Spinal cord (tissue), 10 donors: Measurements from ENCODE around the gene DYNLT2. TPM values are rescaled to one million over a fixed set of nuclear protein-coding genes. Genes with fewer than 3 reads are reported as not detected.

ENCODE experiments used
- DNase-seq, 6 donors: peaks; one replicate each; pipeline versions ENCODE4 v3.0.0 to v3.0.0-alpha.2; 2013 to 2015; ENCODE audit warnings: low spot score in 6 of 6, low read depth in 4 of 6
- H3K27ac ChIP-seq: one replicate; pipeline ENCODE4 v1.5.1; 2013; ENCODE audit warnings: low read depth, low read length, control low read depth
- H3K27me3 ChIP-seq: one replicate; pipeline ENCODE4 v1.6.1; 2013; ENCODE audit warnings: low read length; ENCODE audit not compliant: control insufficient read depth, insufficient read depth
- H3K36me3 ChIP-seq: one replicate; pipeline ENCODE4 v1.6.1; 2013; ENCODE audit warnings: low read length; ENCODE audit not compliant: control insufficient read depth, insufficient read depth
- H3K4me1 ChIP-seq: one replicate; pipeline ENCODE4 v1.6.1; 2013; ENCODE audit warnings: low read length; ENCODE audit not compliant: control insufficient read depth, insufficient read depth
- H3K4me3 ChIP-seq: one replicate; pipeline ENCODE4 v1.5.1; 2013; ENCODE audit warnings: low read depth, low read length, control low read depth
- H3K9me3 ChIP-seq: one replicate; pipeline ENCODE4 v1.6.1; 2013; ENCODE audit warnings: low read length; ENCODE audit not compliant: control insufficient read depth, insufficient read depth
- WGBS: methylation state at CpG from one replicate; pipeline ENCODE4 v1.1.5; 2013; ENCODE audit warnings: missing lambda C conversion rate; ENCODE audit not compliant: insufficient coverage; 5-methylcytosine and 5-hydroxymethylcytosine counted together
- polyA plus RNA-seq, 2 donors: library from polyadenylated mRNA; unstranded; fragments of 120-200 nt; gene quantifications; one replicate each; pipeline ENCODE4 v1.2.1, GENCODE V29; 2013; ENCODE audit not compliant: insufficient read length in 2 of 2
- total RNA-seq, 2 donors: library from RNA; depleted of rRNA in 1 of 2; stranded (reverse); fragments of 120-200 nt in 1 of 2; fragments of >200 nt in 1 of 2; gene quantifications; one replicate each; pipeline versions ENCODE4 v1.2.3 to v1.2.4, GENCODE V29; 2013 to 2014
- donor health status: healthy.

DYNLT2 gene
- total and polyA plus RNA-seq, 4 donors, result 3.0 to 7.2 (median 5.7) TPM

DNA sequence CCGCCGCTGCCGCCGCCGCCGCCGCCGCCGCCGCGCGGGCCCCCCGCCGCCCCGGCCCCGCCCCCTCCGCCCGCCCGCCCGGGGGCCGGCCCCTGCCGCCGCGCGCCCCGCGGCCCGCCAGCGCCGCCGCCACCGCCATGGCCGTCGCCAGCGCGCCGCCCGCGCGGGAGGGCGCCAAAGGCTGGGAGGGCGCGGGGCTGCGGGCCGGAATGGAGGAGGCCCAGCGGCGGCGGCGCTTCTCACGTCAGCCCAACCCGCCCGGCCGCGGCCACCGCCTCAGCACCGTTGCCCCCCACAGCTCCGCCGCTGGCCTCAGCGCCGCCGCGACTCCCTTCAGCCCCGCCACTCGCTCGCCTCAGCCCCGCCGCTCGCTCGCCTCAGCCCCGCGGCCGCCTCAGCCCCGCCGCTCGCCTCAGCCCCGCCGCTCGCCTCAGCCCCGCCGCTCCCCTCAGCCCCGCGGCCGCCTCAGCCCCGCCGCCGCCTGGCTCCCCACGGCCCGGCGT lies 27.3 kb downstream of the DYNLT2 start:
- 0% methylated on average over 89 of the region's 89 CpGs for WGBS
- H3K36me3 ChIP-seq, result no peaks in the 10 kb centered on the region
- H3K4me1 ChIP-seq, result peaks cover 16% of the 10 kb centered on the region
- H3K27ac ChIP-seq, result no peak overlapping the region
- H3K27me3 ChIP-seq, result no peaks in the 10 kb centered on the region
- no peaks in the 10 kb centered on the region for H3K9me3 ChIP-seq
- DNase-seq, result peak in 2 of 6 donors; percentile 23 to 68
- no peak overlapping the region for H3K4me3 ChIP-seq

- H3K4me3 ChIP-seq, result peak overlapping the region; percentile 80
- H3K36me3 ChIP-seq, result no peaks in the 10 kb centered on the region
- peak in 5 of 6 donors; percentile 43 to 90 (median 63) for DNase-seq
- WGBS, result under 1% methylated on average over 65 of the region's 70 CpGs
- H3K4me1 ChIP-seq, result peaks cover 16% of the 10 kb centered on the region
- H3K27me3 ChIP-seq, result no peaks in the 10 kb centered on the region
- no peaks in the 10 kb centered on the region for H3K9me3 ChIP-seq
- H3K27ac ChIP-seq, result peak overlapping the region; percentile 85
Observed at GRCh38 chr6:169723200-169723909, 28.0 kb downstream of the DYNLT2 start.

DNA sequence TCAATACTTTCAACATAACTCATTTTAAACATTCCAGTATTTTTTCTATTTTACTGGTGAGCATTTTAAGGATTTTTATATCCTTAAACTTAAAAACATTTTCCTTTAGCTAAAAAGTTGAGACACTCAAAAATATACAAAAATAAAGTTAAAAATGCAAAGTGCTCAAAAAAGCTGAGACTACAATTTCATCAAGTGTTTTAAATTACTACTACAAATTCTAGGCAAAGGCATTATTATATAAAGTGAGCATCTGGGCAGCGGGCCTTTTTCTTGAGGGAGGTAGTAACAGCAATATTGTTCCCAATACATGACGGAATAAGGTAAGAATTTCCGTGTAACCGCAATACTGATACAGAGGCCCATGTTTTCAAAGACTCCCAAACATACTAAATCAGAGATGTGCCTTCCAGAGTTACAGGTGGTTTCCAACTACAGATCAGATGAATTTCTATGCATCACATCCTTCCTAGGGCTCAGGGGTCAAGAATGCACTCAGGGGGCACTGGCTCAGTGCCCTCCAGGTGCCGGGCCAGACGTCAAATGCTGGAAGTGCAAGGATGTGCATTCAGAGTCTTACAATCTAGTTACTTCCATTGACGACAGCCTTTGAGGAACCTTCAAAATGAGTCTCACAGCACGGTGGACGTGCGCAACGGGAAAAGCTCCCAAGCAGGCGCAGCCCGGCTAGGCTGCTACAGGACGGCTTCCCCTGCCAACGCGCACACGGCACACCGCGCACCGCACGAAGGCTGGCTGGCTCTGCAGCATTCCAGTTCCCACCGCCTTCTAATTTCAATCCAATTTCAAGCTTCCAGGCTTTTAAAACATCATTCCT lies 28.8 kb downstream of the DYNLT2 start:
- H3K27ac ChIP-seq, result peak overlapping the region; percentile 85
- DNase-seq, result peak in 3 of 6 donors; percentile 28 to 58 (median 41)
- H3K4me1 ChIP-seq, result peaks cover 16% of the 10 kb centered on the region

GRCh38 chr6:169720207-169720855 lies 31.0 kb downstream of the DYNLT2 start:
- H3K4me1 ChIP-seq, result peaks cover 14% of the 10 kb centered on the region
- no peaks in the 10 kb centered on the region for H3K27me3 ChIP-seq
- H3K4me3 ChIP-seq, result no peak overlapping the region
- peaks cover 9% of the 10 kb centered on the region for H3K36me3 ChIP-seq
- H3K9me3 ChIP-seq, result no peaks in the 10 kb centered on the region
- DNase-seq, result no peak
- 100% methylated on average over 3 of the region's 3 CpGs for WGBS
- H3K27ac ChIP-seq, result no peak overlapping the region

More for the DNA sequence above, 28.8 kb downstream of the DYNLT2 start:
- Histone ChIP-seq H3K36me3 (no peaks in the 10 kb centered on the region), H3K4me3 (peak overlapping the region; percentile 80), H3K27me3 (no peaks in the 10 kb centered on the region), H3K9me3 (no peaks in the 10 kb centered on the region)
- under 1% methylated on average over 18 of the region's 22 CpGs for WGBS

DNA sequence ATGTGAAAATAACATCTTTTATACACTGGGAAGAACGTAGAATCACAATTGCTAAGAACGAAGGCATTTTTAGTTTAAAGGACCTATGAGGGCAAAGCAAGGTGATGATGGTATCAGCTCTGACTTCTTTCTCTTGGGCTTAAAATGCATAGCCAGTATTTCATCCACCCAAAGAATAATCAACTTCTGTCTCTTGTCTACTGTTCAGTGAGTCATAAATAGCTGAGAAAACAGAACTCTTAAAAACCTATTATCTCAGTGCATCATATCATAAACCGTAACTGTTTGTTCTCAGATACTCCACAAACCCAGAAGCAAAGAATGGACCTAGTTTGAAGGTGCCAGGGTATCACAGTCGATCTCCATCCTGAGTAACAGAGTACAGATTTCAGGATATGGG lies 32.3 kb downstream of the DYNLT2 start:
- peaks cover 9% of the 10 kb centered on the region for H3K4me1 ChIP-seq
- WGBS, result 0% methylated on average over 1 of the region's 4 CpGs
- H3K9me3 ChIP-seq, result no peaks in the 10 kb centered on the region
- H3K36me3 ChIP-seq, result peaks cover 20% of the 10 kb centered on the region
- DNase-seq, result no peak
- no peak overlapping the region for H3K27ac ChIP-seq
- no peak overlapping the region for H3K4me3 ChIP-seq
- no peaks in the 10 kb centered on the region for H3K27me3 ChIP-seq

DNA sequence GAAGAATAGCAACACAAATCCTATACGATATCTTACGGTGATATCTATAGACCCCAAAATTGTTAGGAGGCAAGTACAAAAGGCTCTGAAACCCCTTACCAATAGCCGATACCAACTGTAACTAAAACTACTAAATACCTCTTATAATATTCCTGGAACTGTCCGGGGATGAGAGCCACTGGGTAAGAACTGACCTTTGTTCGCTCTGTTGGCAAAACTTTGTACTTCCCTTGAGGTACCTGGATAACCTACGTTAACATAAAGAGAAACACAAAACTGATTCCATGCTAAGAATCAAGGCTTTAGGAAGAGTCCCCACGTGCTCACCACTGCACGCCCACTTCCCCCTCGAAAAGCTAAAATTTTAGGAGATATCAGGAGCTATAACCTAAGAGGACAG lies 36.8 kb downstream of the DYNLT2 start:
- Histone ChIP-seq H3K36me3 (peaks cover 30% of the 10 kb centered on the region), H3K27ac (no peak overlapping the region), H3K27me3 (no peaks in the 10 kb centered on the region), H3K4me1 (no peaks in the 10 kb centered on the region), H3K4me3 (no peak overlapping the region), H3K9me3 (no peaks in the 10 kb centered on the region)
- no peak for DNase-seq
- WGBS, result 99% methylated on average over 6 of the region's 9 CpGs

- H3K27me3 ChIP-seq, result no peaks in the 10 kb centered on the region
- no peak overlapping the region for H3K27ac ChIP-seq
- no peaks in the 10 kb centered on the region for H3K4me1 ChIP-seq
- no peaks in the 10 kb centered on the region for H3K9me3 ChIP-seq
- 92% methylated on average over 2 of the region's 2 CpGs for WGBS
- H3K4me3 ChIP-seq, result no peak overlapping the region
- H3K36me3 ChIP-seq, result peaks cover 30% of the 10 kb centered on the region
- DNase-seq, result no peak
Observed at GRCh38 chr6:169714178-169714577, 37.2 kb downstream of the DYNLT2 start.

DNA sequence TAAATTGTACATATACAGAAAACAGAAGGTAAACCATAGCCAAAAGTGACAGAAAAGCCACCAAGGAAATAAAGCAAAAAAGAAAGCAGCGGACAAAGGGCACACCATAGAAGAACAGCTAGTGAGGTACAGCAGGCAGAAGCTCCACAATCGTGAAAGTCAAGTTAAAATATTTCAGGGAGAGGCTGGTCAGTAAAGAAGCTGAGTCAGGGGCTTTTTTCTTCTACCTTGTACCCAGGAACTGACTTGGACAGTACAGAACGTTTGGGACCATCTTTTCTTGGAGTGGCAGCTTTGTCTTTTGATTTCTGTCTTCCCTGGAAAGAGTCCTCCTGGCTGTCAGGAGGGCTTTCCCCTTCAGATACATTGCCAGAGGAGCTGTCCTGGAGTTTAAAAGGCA lies 41.4 kb downstream of the DYNLT2 start:
- no peak for DNase-seq
- peaks cover 18% of the 10 kb centered on the region for H3K36me3 ChIP-seq
- no peak overlapping the region for H3K27ac ChIP-seq
- H3K9me3 ChIP-seq, result no peaks in the 10 kb centered on the region
- 80% methylated on average over 2 of the region's 3 CpGs for WGBS
- no peaks in the 10 kb centered on the region for H3K27me3 ChIP-seq
- H3K4me1 ChIP-seq, result no peaks in the 10 kb centered on the region
- no peak overlapping the region for H3K4me3 ChIP-seq

DNA sequence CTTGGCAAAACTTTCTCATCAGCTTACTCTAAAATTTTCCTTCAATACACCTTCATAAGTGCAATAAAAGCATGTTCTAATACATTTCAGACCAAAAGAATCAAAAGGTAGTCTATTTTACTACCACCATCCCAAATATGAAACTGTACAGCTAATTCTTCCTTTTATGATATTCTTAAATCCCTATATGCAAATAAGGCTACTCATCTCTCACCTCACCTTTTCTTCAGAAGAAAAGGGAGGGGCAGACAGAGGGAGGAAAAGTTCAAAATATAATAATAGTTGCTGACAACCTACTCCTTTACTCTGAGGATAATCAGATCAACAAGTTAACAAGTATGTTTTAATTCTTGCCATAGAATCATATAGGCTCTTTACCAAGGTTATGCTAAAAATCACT lies 42.1 kb downstream of the DYNLT2 start:
- Histone ChIP-seq H3K4me1 (no peaks in the 10 kb centered on the region), H3K4me3 (no peak overlapping the region), H3K27ac (no peak overlapping the region), H3K36me3 (peaks cover 12% of the 10 kb centered on the region), H3K27me3 (no peaks in the 10 kb centered on the region), H3K9me3 (no peaks in the 10 kb centered on the region)
- no peak for DNase-seq
